Neural cell (in vitro differentiated cells): ENCODE data around the gene MAP4K4.

Experiments
- EP300 ChIP-seq: fragments of 450-650 bp; conservative IDR thresholded peaks from 2 replicates; pipeline ENCODE4 v1.6.1; 2014; ENCODE audit warnings: antibody characterized with exemption, mild to moderate bottlenecking, moderate library complexity; ENCODE audit not compliant: poor library complexity, severe bottlenecking
- EZH2 ChIP-seq: fragments of 200-600, 300-800 bp; shearing (Covaris generic), sonication (generic); IDR thresholded peaks from 2 replicates; pipeline ENCODE4 v1.6.1; 2014; ENCODE audit warnings: antibody characterized with exemption, low read length, borderline replicate concordance, mild to moderate bottlenecking; ENCODE audit not compliant: insufficient read depth, poor library complexity, severe bottlenecking
- MXI1 ChIP-seq: fragments of 450-650 bp; conservative IDR thresholded peaks from 2 replicates; pipeline ENCODE4 v1.6.1; 2014; ENCODE audit warnings: antibody characterized with exemption, mild to moderate bottlenecking; ENCODE audit not compliant: poor library complexity, severe bottlenecking
- POLR2AphosphoS5 ChIP-seq: IDR thresholded peaks from 2 replicates; pipeline ENCODE4 v1.6.1; 2012
- RAD21 ChIP-seq: fragments of 450-650 bp; conservative IDR thresholded peaks from 2 replicates; pipeline ENCODE4 v1.6.1; 2014; ENCODE audit warnings: antibody characterized with exemption, mild to moderate bottlenecking, moderate library complexity
- SMC3 ChIP-seq: fragments of 450-650 bp; conservative IDR thresholded peaks from 2 replicates; pipeline ENCODE4 v1.6.1; 2014; ENCODE audit warnings: antibody characterized with exemption, mild to moderate bottlenecking, moderate library complexity; ENCODE audit not compliant: poor library complexity
- TAF1 ChIP-seq: IDR thresholded peaks from 2 replicates; pipeline ENCODE4 v1.6.1; 2012; ENCODE audit warnings: low read depth
- TF ChIP-seq, protein P1 (sequence below): fragments of 450-650 bp; IDR thresholded peaks from 2 replicates; pipeline ENCODE4 v1.5.1; 2014; ENCODE audit warnings: antibody characterized with exemption, mild to moderate bottlenecking, moderate library complexity; ENCODE audit not compliant: poor library complexity, severe bottlenecking
- TF ChIP-seq, protein P2 (sequence below): IDR thresholded peaks from 2 replicates; pipeline ENCODE4 v1.6.1; 2012; ENCODE audit warnings: borderline replicate concordance

DNA sequence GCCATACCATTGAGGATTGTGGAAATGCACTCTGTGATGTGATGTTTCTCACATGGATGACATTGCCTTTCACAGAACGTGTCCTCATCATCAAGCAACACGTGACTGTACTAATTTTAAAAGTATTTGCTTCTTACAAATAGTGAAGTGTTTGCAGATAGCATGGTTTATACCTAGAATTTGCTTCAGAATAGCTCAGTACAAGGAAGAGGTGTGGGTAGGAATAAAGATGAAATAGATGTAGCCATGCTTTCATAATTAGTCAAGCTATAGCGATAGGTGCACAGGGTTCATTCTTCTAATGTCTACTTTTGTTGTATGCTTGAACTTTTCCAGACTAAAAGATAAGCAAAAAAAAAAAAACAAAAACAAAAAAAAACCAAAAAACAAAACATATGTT is 27.5 kb downstream of the MAP4K4 start:
- TF ChIP-seq, protein P1, sequence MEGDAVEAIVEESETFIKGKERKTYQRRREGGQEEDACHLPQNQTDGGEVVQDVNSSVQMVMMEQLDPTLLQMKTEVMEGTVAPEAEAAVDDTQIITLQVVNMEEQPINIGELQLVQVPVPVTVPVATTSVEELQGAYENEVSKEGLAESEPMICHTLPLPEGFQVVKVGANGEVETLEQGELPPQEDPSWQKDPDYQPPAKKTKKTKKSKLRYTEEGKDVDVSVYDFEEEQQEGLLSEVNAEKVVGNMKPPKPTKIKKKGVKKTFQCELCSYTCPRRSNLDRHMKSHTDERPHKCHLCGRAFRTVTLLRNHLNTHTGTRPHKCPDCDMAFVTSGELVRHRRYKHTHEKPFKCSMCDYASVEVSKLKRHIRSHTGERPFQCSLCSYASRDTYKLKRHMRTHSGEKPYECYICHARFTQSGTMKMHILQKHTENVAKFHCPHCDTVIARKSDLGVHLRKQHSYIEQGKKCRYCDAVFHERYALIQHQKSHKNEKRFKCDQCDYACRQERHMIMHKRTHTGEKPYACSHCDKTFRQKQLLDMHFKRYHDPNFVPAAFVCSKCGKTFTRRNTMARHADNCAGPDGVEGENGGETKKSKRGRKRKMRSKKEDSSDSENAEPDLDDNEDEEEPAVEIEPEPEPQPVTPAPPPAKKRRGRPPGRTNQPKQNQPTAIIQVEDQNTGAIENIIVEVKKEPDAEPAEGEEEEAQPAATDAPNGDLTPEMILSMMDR: no peak
- TF ChIP-seq POLR2AphosphoS5 (no peak), EZH2 (no peak), EP300 (no peak), RAD21 (no peak), TAF1 (no peak), SMC3 (no peak), MXI1 (no peak)
- TF ChIP-seq, protein P2, sequence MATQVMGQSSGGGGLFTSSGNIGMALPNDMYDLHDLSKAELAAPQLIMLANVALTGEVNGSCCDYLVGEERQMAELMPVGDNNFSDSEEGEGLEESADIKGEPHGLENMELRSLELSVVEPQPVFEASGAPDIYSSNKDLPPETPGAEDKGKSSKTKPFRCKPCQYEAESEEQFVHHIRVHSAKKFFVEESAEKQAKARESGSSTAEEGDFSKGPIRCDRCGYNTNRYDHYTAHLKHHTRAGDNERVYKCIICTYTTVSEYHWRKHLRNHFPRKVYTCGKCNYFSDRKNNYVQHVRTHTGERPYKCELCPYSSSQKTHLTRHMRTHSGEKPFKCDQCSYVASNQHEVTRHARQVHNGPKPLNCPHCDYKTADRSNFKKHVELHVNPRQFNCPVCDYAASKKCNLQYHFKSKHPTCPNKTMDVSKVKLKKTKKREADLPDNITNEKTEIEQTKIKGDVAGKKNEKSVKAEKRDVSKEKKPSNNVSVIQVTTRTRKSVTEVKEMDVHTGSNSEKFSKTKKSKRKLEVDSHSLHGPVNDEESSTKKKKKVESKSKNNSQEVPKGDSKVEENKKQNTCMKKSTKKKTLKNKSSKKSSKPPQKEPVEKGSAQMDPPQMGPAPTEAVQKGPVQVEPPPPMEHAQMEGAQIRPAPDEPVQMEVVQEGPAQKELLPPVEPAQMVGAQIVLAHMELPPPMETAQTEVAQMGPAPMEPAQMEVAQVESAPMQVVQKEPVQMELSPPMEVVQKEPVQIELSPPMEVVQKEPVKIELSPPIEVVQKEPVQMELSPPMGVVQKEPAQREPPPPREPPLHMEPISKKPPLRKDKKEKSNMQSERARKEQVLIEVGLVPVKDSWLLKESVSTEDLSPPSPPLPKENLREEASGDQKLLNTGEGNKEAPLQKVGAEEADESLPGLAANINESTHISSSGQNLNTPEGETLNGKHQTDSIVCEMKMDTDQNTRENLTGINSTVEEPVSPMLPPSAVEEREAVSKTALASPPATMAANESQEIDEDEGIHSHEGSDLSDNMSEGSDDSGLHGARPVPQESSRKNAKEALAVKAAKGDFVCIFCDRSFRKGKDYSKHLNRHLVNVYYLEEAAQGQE: no peak
